Thyroid gland (tissue), 4 donors: Measurements from ENCODE around the gene ERP44. TPM values are rescaled to one million over a fixed set of nuclear protein-coding genes. Genes with fewer than 3 reads are reported as not detected.

Experiments used
- DNase-seq, 2 donors: peaks; one replicate each; pipeline ENCODE4 v3.0.0-alpha.2; 2019
- H3K27ac ChIP-seq, 3 donors: fragments of 200-600 bp; sonication (generic); 1 replicate in 2 of 3; 2 replicates in 1 of 3; pipeline ENCODE4 v1.5.1; 2016 to 2019; ENCODE audit warnings: mild to moderate bottlenecking in 1 of 3, moderate library complexity in 1 of 3
- H3K27me3 ChIP-seq: fragments of 200-600 bp; sonication (generic); one replicate; pipeline ENCODE4 v1.5.1; 2019
- H3K36me3 ChIP-seq, 2 donors: fragments of 200-600 bp; sonication (generic); one replicate each; pipeline ENCODE4 v1.5.1; 2016 to 2019
- H3K4me1 ChIP-seq, 2 donors: fragments of 200-600 bp; sonication (generic); one replicate each; pipeline ENCODE4 v1.5.1; 2017 to 2019
- H3K4me3 ChIP-seq, 3 donors: fragments of 200-600 bp; sonication (generic); replicated peaks in 1 of 3; 1 replicate in 2 of 3; 2 replicates in 1 of 3; pipeline ENCODE4 v1.5.1; 2016; ENCODE audit warnings: mild to moderate bottlenecking in 1 of 3
- H3K9me3 ChIP-seq: fragments of 200-600 bp; sonication (generic); one replicate; pipeline ENCODE4 v1.5.1; 2017
- CTCF ChIP-seq, 6 experiments: fragments of 200-600 bp in 3 of 6; fragments of 450-650 bp in 3 of 6; sonication (generic) in 3 of 6; IDR thresholded peaks; one replicate each; pipeline ENCODE4 v1.5.1; 2016 to 2019; ENCODE audit warnings: antibody characterized with exemption in 6 of 6, mild to moderate bottlenecking in 2 of 6, inconsistent platforms in 1 of 6, moderate library complexity in 1 of 6
- POLR2A ChIP-seq, 2 donors: fragments of 450-650 bp; IDR thresholded peaks; one replicate each; pipeline ENCODE4 v1.6.1; 2017; ENCODE audit warnings: antibody characterized with exemption in 2 of 2, mild to moderate bottlenecking in 2 of 2, moderate library complexity in 1 of 2
- WGBS, 2 donors: methylation state at CpG; one replicate each; pipeline ENCODE4 v1.1.5; 2017; 5-methylcytosine and 5-hydroxymethylcytosine counted together
- intact Hi-C: fragments of 100-400 bp; cut with DNase I; formaldehyde crosslinking; loops from one replicate; pipeline ENCODE4 v1.15.1; 2023
- total RNA-seq, 4 donors: library from RNA; depleted of rRNA; stranded (reverse); fragments of >200 nt; gene quantifications; one replicate each; pipeline ENCODE4 v1.2.3, GENCODE V29; 2016

Gene ERP44
- total RNA-seq, 4 donors from 2014 or later: 23.7 to 36.2 (median 29.0) TPM

GRCh38 chr9:100033877-100034551, 64.8 kb downstream of the ERP44 start:
- Histone ChIP-seq H3K36me3 (no peaks in the 10 kb centered on the region), H3K9me3 (no peaks in the 10 kb centered on the region), H3K4me3 (no peak overlapping the region), H3K27ac (no peak overlapping the region), H3K4me1 (no peaks in the 10 kb centered on the region), H3K27me3 (no peaks in the 10 kb centered on the region)
- no peak for DNase-seq
- WGBS, 2 donors: 83 to 93% methylated on average over 3 of the region's 3 CpGs
- intact Hi-C loops: no loop called here
- TF ChIP-seq POLR2A (IDR thresholded peaks at IDR 0.05): no peak
- TF ChIP-seq CTCF (IDR thresholded peaks at IDR 0.05): no peak

GRCh38 chr9:100030548-100030947, 68.3 kb downstream of the ERP44 start:
- H3K4me3 ChIP-seq: no peak overlapping the region
- H3K27ac ChIP-seq: no peak overlapping the region
- 98 to 100% methylated on average over 2 of the region's 2 CpGs for WGBS, 2 donors
- intact Hi-C loops: no loop called here
- no peaks in the 10 kb centered on the region for H3K36me3 ChIP-seq
- no peak for DNase-seq
- H3K9me3 ChIP-seq: no peaks in the 10 kb centered on the region
- TF ChIP-seq CTCF (IDR thresholded peaks at IDR 0.05) (no peak), POLR2A (IDR thresholded peaks at IDR 0.05) (no peak)
- H3K27me3 ChIP-seq: no peaks in the 10 kb centered on the region
- H3K4me1 ChIP-seq: no peaks in the 10 kb centered on the region

GRCh38 chr9:100029251-100029650, 69.5 kb downstream of the ERP44 start:
- Histone ChIP-seq H3K36me3 (no peaks in the 10 kb centered on the region), H3K4me3 (no peak overlapping the region), H3K27ac (no peak overlapping the region), H3K27me3 (no peaks in the 10 kb centered on the region), H3K4me1 (no peaks in the 10 kb centered on the region), H3K9me3 (no peaks in the 10 kb centered on the region)
- WGBS, 2 donors: 82 to 87% methylated on average over 3 of the region's 3 CpGs
- TF ChIP-seq POLR2A (IDR thresholded peaks at IDR 0.05) (no peak), CTCF (IDR thresholded peaks at IDR 0.05) (no peak)
- intact Hi-C loops: loop anchor here (10.0 kb wide), 2 partner anchors 186 to 296 kb away; no protein-coding TSS in a partner anchor
- DNase-seq: no peak

GRCh38 chr9:100028201-100028784, 70.5 kb downstream of the ERP44 start:
- Histone ChIP-seq H3K9me3 (no peaks in the 10 kb centered on the region), H3K4me1 (no peaks in the 10 kb centered on the region), H3K36me3 (no peaks in the 10 kb centered on the region), H3K4me3 (no peak overlapping the region), H3K27me3 (no peaks in the 10 kb centered on the region), H3K27ac (no peak overlapping the region)
- WGBS, 2 donors: 66 to 67% methylated on average over 2 of the region's 2 CpGs
- DNase-seq: peak; percentile 68 to 78
- intact Hi-C loops: loop anchor here (10.0 kb wide), 2 partner anchors 187 to 297 kb away; no protein-coding TSS in a partner anchor
- TF ChIP-seq CTCF (IDR thresholded peaks at IDR 0.05) (peak; percentile 55 to 93 (median 80)), POLR2A (IDR thresholded peaks at IDR 0.05) (no peak)

- DNase-seq: no peak
- no peak overlapping the region for H3K27ac ChIP-seq
- H3K4me1 ChIP-seq: no peaks in the 10 kb centered on the region
- no peaks in the 10 kb centered on the region for H3K9me3 ChIP-seq
- WGBS, 2 donors: 64 to 74% methylated on average over 2 of the region's 2 CpGs
- H3K36me3 ChIP-seq: no peaks in the 10 kb centered on the region
- intact Hi-C loops: loop anchor here (10.0 kb wide), 2 partner anchors 187 to 297 kb away; no protein-coding TSS in a partner anchor
- H3K27me3 ChIP-seq: no peaks in the 10 kb centered on the region
- no peak overlapping the region for H3K4me3 ChIP-seq
- TF ChIP-seq CTCF (IDR thresholded peaks at IDR 0.05) (no peak), POLR2A (IDR thresholded peaks at IDR 0.05) (no peak)
Observed at GRCh38 chr9:100027543-100027942, 71.3 kb downstream of the ERP44 start.
